Heart left ventricle (tissue), 16 donors: ENCODE measurements around the gene SULT1C3. TPM values are rescaled to one million over a fixed set of nuclear protein-coding genes. Genes with fewer than 3 reads are reported as not detected.

Source experiments
- ATAC-seq, 4 donors: fragments of 200-7000 bp; cut with Tn5 transposase; one replicate each; pipeline ENCODE4 v1.9.1; 2020 to 2022; ENCODE audit warnings: moderate library complexity in 4 of 4, mild to moderate bottlenecking in 3 of 4, moderate number of reproducible peaks in 1 of 4
- DNase-seq, 5 donors: peaks; one replicate each; pipeline ENCODE4 v3.0.0-alpha.2; 2020
- H3K27ac ChIP-seq, 12 donors: fragments of 200-600 bp; sonication (generic) in 4 of 12; one replicate each; pipeline versions ENCODE4 v1.5.0 to v1.8.0; 2016 to 2022; ENCODE audit warnings: mild to moderate bottlenecking in 2 of 12
- H3K27me3 ChIP-seq, 9 donors: fragments of 200-600 bp; sonication (generic) in 2 of 9; one replicate each; pipeline versions ENCODE4 v1.5.1 to v1.8.0; 2016 to 2022; ENCODE audit warnings: mild to moderate bottlenecking in 3 of 9
- H3K36me3 ChIP-seq, 9 donors: fragments of 200-600 bp; sonication (generic) in 2 of 9; one replicate each; pipeline versions ENCODE4 v1.5.0 to v1.8.0; 2018 to 2022; ENCODE audit warnings: mild to moderate bottlenecking in 2 of 9
- H3K4me1 ChIP-seq, 12 donors: fragments of 200-600 bp; sonication (generic) in 4 of 12; one replicate each; pipeline versions ENCODE4 v1.5.0 to v1.8.0; 2016 to 2022; ENCODE audit warnings: mild to moderate bottlenecking in 3 of 12
- H3K4me3 ChIP-seq, 12 donors: fragments of 200-600 bp; sonication (generic) in 4 of 12; one replicate each; pipeline versions ENCODE4 v1.5.0 to v1.8.0; 2017 to 2022; ENCODE audit warnings: mild to moderate bottlenecking in 9 of 12, moderate library complexity in 4 of 12
- H3K9me3 ChIP-seq, 12 donors: fragments of 200-600 bp; sonication (generic) in 4 of 12; one replicate each; pipeline versions ENCODE4 v1.5.0 to v1.8.0; 2016 to 2022; ENCODE audit warnings: mild to moderate bottlenecking in 1 of 12
- CTCF ChIP-seq, 12 donors: fragments of 200-600 bp; sonication (generic) in 4 of 12; IDR thresholded peaks; one replicate each; pipeline versions ENCODE4 v1.5.0 to v1.8.0; 2018 to 2022; ENCODE audit warnings: antibody characterized with exemption in 12 of 12, mild to moderate bottlenecking in 5 of 12
- POLR2A ChIP-seq, 2 donors: fragments of 450-650 bp; IDR thresholded peaks; one replicate each; pipeline ENCODE4 v1.6.1; 2017; ENCODE audit warnings: antibody characterized with exemption in 2 of 2, mild to moderate bottlenecking in 2 of 2, moderate library complexity in 2 of 2
- WGBS, 4 donors: extraction: QIAGEN DNeasy Blood & Tissue Kit in 2 of 4; methylation state at CpG; one replicate each; pipeline versions ENCODE4 v1.1.5 to v1.1.7; 2013 to 2018; 5-methylcytosine and 5-hydroxymethylcytosine counted together
- intact Hi-C, 10 donors: fragments of 100-400 bp; cut with DNase I; formaldehyde crosslinking; loops; one replicate each; pipeline versions ENCODE4 v1.11.1 to v1.14.2; 2022
- polyA plus RNA-seq, 2 donors: library from polyadenylated mRNA; stranded (reverse); fragments of 200-250 nt; gene quantifications; one replicate each; pipeline ENCODE4 v1.2.3, GENCODE V29; 2013
- total RNA-seq, 9 donors: library from RNA; depleted of rRNA in 2 of 9; stranded (reverse); fragments of >200 nt in 2 of 9; fragmentation: NEBNext Ultra II Directional in 3 of 9; extraction: Animal tissue kit (Norgen Biotek cat#: 25700) in 3 of 9; gene quantifications; one replicate each; pipeline versions ENCODE4 v1.1.0 to v1.2.4, GENCODE V29; 2016 to 2023
- donor health status: ischemic (EF 13 %, LVEDD 7.1; RV severe dilation, severe dysfunction).
- donor health status: healthy with polysubstance abuse.
- donor health status: DM: no; HTN: yes; CAD: no.
- donor health status: DM: no; HTN: no; CAD: no.
- donor health status: ischemic (EF 25% LVEDD 6.9; RV normal size, moderate dysfunction).
- donor health status: ischemic (EF 25% LVEDD 5.7; RV mildly dilated, moderate dysfunction).
- donor health status: healthy.
- donor health status: DM: yes; HTN: yes; CAD: no.
- donor health status: ischemic (EF 35%, LVEDD 5.7; RV mildly dilated, moderate dysfunction).
- donor health status: nonischemic (EF 11% LVEDD 7.7; RV severe dilation, severe dysfunction).
- donor health status: DM: yes; HTN: yes; CAD: no.
- donor health status: PGD.
- donor health status: ischemic (EF 29% LVEDD 5.4; RV normal size, mild dysfunction).
- donor health status: nonischemic (EF 23%, LVEDD 6.1; RV moderate dilation, normal function).

SULT1C3 gene
- total and polyA plus RNA-seq, 11 donors, result not detected

- Histone ChIP-seq H3K36me3 (no peaks in the 10 kb centered on the region), H3K4me3 (no peak overlapping the region), H3K27me3 (no peaks in the 10 kb centered on the region), H3K9me3 (no peaks in the 10 kb centered on the region), H3K27ac (no peak overlapping the region), H3K4me1 (no peaks in the 10 kb centered on the region)
- WGBS, 4 donors, result 70 to 83% (median 78%) methylated on average over 2 of the region's 2 CpGs
- DNase-seq (no peak), ATAC-seq (no peak)
- intact Hi-C loops, result no loop called here
- TF ChIP-seq CTCF (IDR thresholded peaks at IDR 0.05), result no peak
These were observed 65.2 kb downstream of the SULT1C3 start for GRCh38 chr2:108304975-108305374.

GRCh38 chr2:108305901-108306300 lies 66.1 kb downstream of the SULT1C3 start:
- Histone ChIP-seq H3K9me3 (no peaks in the 10 kb centered on the region), H3K4me3 (no peak overlapping the region), H3K27me3 (no peaks in the 10 kb centered on the region), H3K4me1 (no peaks in the 10 kb centered on the region), H3K27ac (no peak overlapping the region), H3K36me3 (no peaks in the 10 kb centered on the region)
- WGBS, 4 donors, result 79 to 90% (median 80%) methylated on average over 2 of the region's 2 CpGs
- TF ChIP-seq CTCF (IDR thresholded peaks at IDR 0.05) (no peak), POLR2A (IDR thresholded peaks at IDR 0.05) (no peak)
- intact Hi-C loops, result no loop called here
- no peak for ATAC-seq
- no peak for DNase-seq

- Histone ChIP-seq H3K4me1 (no peaks in the 10 kb centered on the region), H3K36me3 (no peaks in the 10 kb centered on the region), H3K27ac (no peak overlapping the region), H3K9me3 (no peaks in the 10 kb centered on the region), H3K27me3 (no peaks in the 10 kb centered on the region), H3K4me3 (no peak overlapping the region)
- TF ChIP-seq CTCF (IDR thresholded peaks at IDR 0.05) (no peak), POLR2A (IDR thresholded peaks at IDR 0.05) (no peak)
- intact Hi-C loops, result no loop called here
- DNase-seq (no peak), ATAC-seq (no peak)
These were observed 70.1 kb downstream of the SULT1C3 start for GRCh38 chr2:108309903-108310302.

Other genes starting within 250 kb of the SULT1C3 start
- gene SULT1C2, start 48.9 kb downstream of the SULT1C3 start, total RNA-seq, result 1 to 10 TPM in 2 of 9 donors, under 1 TPM in 5, not detected in 2; 0.16 to 2.9 (median 0.65) TPM
- gene SULT1C2, start 48.9 kb downstream of the SULT1C3 start, polyA plus RNA-seq, result 1 to 10 TPM in 1 of 2 donors, not detected in 1; 1.1 TPM
- gene SULT1C4, start 138.0 kb downstream of the SULT1C3 start, total RNA-seq, result 1 to 10 TPM; 1.2 to 5.5 (median 4.1) TPM
- 1 to 10 TPM in 1 of 2 donors, under 1 TPM in 1; 0.95 to 3.0 TPM for gene SULT1C4, start 138.0 kb downstream of the SULT1C3 start, polyA plus RNA-seq
- gene GCC2, start 209.2 kb downstream of the SULT1C3 start, total RNA-seq, result 10 to 100 TPM; 11.9 to 39.5 (median 25.1) TPM
- 10 to 100 TPM in 1 of 2 donors, 1 to 10 TPM in 1; 6.4 to 10.8 TPM for gene GCC2, start 209.2 kb downstream of the SULT1C3 start, polyA plus RNA-seq